ENCODE measurements around the gene DRAXIN. TPM values are rescaled to one million over a fixed set of nuclear protein-coding genes. Genes with fewer than 3 reads are reported as not detected.

DRAXIN gene
- total RNA-seq, 1 experiment from 2014 or later, result 0.05 TPM

GRCh38 chr1:11645670-11646265 lies 45.7 kb upstream of the DRAXIN start:
- H3K27me3 Mint-ChIP-seq (ENCODE audit: insufficient read depth, unreplicated experiment), result no peaks in the 10 kb centered on the region
- H3K9me3 Mint-ChIP-seq (ENCODE audit: unreplicated experiment), result no peaks in the 10 kb centered on the region
- H3K27ac Mint-ChIP-seq (ENCODE audit: unreplicated experiment), result no peak overlapping the region
- POLR2A ChIA-PET, result interaction anchor here (1.1 kb wide), 1 partner anchor 8 kb away, joined by 4 read pairs; the partner anchor contains the start of genes FBXO2 and FBXO44
- no TSS peak for BruUV-seq (replicated peaks)
- TF ChIP-seq, protein P1, sequence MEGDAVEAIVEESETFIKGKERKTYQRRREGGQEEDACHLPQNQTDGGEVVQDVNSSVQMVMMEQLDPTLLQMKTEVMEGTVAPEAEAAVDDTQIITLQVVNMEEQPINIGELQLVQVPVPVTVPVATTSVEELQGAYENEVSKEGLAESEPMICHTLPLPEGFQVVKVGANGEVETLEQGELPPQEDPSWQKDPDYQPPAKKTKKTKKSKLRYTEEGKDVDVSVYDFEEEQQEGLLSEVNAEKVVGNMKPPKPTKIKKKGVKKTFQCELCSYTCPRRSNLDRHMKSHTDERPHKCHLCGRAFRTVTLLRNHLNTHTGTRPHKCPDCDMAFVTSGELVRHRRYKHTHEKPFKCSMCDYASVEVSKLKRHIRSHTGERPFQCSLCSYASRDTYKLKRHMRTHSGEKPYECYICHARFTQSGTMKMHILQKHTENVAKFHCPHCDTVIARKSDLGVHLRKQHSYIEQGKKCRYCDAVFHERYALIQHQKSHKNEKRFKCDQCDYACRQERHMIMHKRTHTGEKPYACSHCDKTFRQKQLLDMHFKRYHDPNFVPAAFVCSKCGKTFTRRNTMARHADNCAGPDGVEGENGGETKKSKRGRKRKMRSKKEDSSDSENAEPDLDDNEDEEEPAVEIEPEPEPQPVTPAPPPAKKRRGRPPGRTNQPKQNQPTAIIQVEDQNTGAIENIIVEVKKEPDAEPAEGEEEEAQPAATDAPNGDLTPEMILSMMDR (IDR thresholded peaks at IDR 0.05; ENCODE audit: insufficient read depth in 1 of 2, low read depth in 1 of 2, low read length in 1 of 2, severe bottlenecking in 1 of 2, unreplicated experiment in 1 of 2), result peak; percentile 69 to 71
- Histone ChIP-seq H3K4me3 (ENCODE audit: low read depth, low read length) (no peak overlapping the region), H3K4me1 (no peaks in the 10 kb centered on the region), H3K9me3 (no peaks in the 10 kb centered on the region), H3K27me3 (replicated peaks; ENCODE audit: control insufficient read depth, insufficient read depth, low read length) (no peaks in the 10 kb centered on the region), H3K36me3 (ENCODE audit: control insufficient read depth, insufficient read depth, low read length) (no peaks in the 10 kb centered on the region)
- DNase-seq, result peak; percentile 70 to 81
- H3K36me3 Mint-ChIP-seq (ENCODE audit: insufficient read depth, unreplicated experiment), result peaks cover 16% of the 10 kb centered on the region
- CTCF ChIA-PET, result interaction anchor here (0.6 to 1.2 kb wide), 6 partner anchors 18 to 404 kb away, joined by 3 to 5 read pairs (median 4); partner anchors contain the start of genes FBXO6 and MTOR
- intact Hi-C loops (cut with micrococcal nuclease; ENCODE audit: unreplicated experiment), result loop anchor here (5.0 to 10.0 kb wide), 2 partner anchors 71 to 608 kb away; no protein-coding TSS in a partner anchor
- H3K4me3 Mint-ChIP-seq (ENCODE audit: unreplicated experiment), result no peak overlapping the region
- H3K4me1 Mint-ChIP-seq (ENCODE audit: low read depth, unreplicated experiment), result no peaks in the 10 kb centered on the region

DNA sequence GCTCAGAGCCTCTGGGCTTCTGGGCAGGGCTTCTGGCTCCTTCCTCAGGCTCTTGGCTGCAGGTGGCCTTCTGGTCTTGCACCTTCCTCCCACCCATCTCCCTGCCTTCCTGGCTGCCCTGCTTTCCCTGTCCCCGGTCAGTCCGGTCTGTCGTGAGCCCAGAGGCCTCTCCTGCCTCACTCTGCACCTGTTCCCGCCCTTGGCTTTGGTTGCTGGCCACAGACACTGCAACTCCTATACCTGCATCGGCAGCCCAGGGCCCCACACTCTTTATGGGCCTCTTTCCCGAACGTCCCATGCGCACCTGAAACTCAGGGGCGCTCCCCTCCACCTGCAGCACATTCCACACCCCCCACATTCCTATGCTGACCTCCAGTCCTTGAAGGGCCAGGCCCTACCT lies 45.2 kb upstream of the DRAXIN start:
- Mint-ChIP-seq H3K27ac (ENCODE audit: unreplicated experiment) (no peak overlapping the region), H3K36me3 (ENCODE audit: insufficient read depth, unreplicated experiment) (peaks cover 18% of the 10 kb centered on the region), H3K27me3 (ENCODE audit: insufficient read depth, unreplicated experiment) (no peaks in the 10 kb centered on the region), H3K4me1 (ENCODE audit: low read depth, unreplicated experiment) (no peaks in the 10 kb centered on the region), H3K4me3 (ENCODE audit: unreplicated experiment) (no peak overlapping the region), H3K9me3 (ENCODE audit: unreplicated experiment) (no peaks in the 10 kb centered on the region)
- POLR2A ChIA-PET, result no interaction called here
- no peak overlapping the region for H3K4me3 ChIP-seq (ENCODE audit: low read depth, low read length)
- CTCF ChIA-PET, result interaction anchor here (0.6 to 1.2 kb wide), 5 partner anchors 18 to 405 kb away, joined by 3 to 5 read pairs (median 4); partner anchors contain the start of genes FBXO6 and MTOR
- BruUV-seq (replicated peaks), result no TSS peak
- TF ChIP-seq, protein P1 (IDR thresholded peaks at IDR 0.05; ENCODE audit: insufficient read depth in 1 of 2, low read depth in 1 of 2, low read length in 1 of 2, severe bottlenecking in 1 of 2, unreplicated experiment in 1 of 2), result no peak
- intact Hi-C loops (cut with micrococcal nuclease; ENCODE audit: unreplicated experiment), result loop anchor here (5.0 to 10.0 kb wide), 2 partner anchors 72 to 609 kb away; no protein-coding TSS in a partner anchor
- H3K9me3 ChIP-seq, result no peaks in the 10 kb centered on the region
- no peak for DNase-seq
- H3K4me1 ChIP-seq, result no peaks in the 10 kb centered on the region
- H3K36me3 ChIP-seq (ENCODE audit: control insufficient read depth, insufficient read depth, low read length), result no peaks in the 10 kb centered on the region
- H3K27me3 ChIP-seq (replicated peaks; ENCODE audit: control insufficient read depth, insufficient read depth, low read length), result no peaks in the 10 kb centered on the region

- Mint-ChIP-seq H3K4me3 (ENCODE audit: unreplicated experiment) (no peak overlapping the region), H3K27ac (ENCODE audit: unreplicated experiment) (no peak overlapping the region), H3K9me3 (ENCODE audit: unreplicated experiment) (no peaks in the 10 kb centered on the region), H3K36me3 (ENCODE audit: insufficient read depth, unreplicated experiment) (peaks cover 13% of the 10 kb centered on the region), H3K27me3 (ENCODE audit: insufficient read depth, unreplicated experiment) (no peaks in the 10 kb centered on the region), H3K4me1 (ENCODE audit: low read depth, unreplicated experiment) (no peaks in the 10 kb centered on the region)
- intact Hi-C loops (cut with micrococcal nuclease; ENCODE audit: unreplicated experiment), result loop anchor here (5.0 to 10.0 kb wide), 2 partner anchors 73 to 610 kb away; no protein-coding TSS in a partner anchor
- BruUV-seq (replicated peaks), result no TSS peak
- TF ChIP-seq, protein P1 (IDR thresholded peaks at IDR 0.05; ENCODE audit: insufficient read depth in 1 of 2, low read depth in 1 of 2, low read length in 1 of 2, severe bottlenecking in 1 of 2, unreplicated experiment in 1 of 2), result no peak
- no peak for DNase-seq
- H3K27me3 ChIP-seq (replicated peaks; ENCODE audit: control insufficient read depth, insufficient read depth, low read length), result no peaks in the 10 kb centered on the region
- H3K4me1 ChIP-seq, result no peaks in the 10 kb centered on the region
- no peaks in the 10 kb centered on the region for H3K36me3 ChIP-seq (ENCODE audit: control insufficient read depth, insufficient read depth, low read length)
- POLR2A ChIA-PET, result no interaction called here
- CTCF ChIA-PET, result no interaction called here
- H3K9me3 ChIP-seq, result no peaks in the 10 kb centered on the region
- H3K4me3 ChIP-seq (ENCODE audit: low read depth, low read length), result no peak overlapping the region
Measured at GRCh38 chr1:11647333-11647732, 44.2 kb upstream of the DRAXIN start.
